HFF-Myc (cell line): ENCODE data around the gene RPS25.
"Not testable (repeated sequence)": the region's sequence is repeated elsewhere in the genome, so short reads cannot be mapped to it uniquely, and the experiment has no call there.

Source experiments
- DNase-seq: peaks from one replicate; pipeline ENCODE4 v3.0.0-alpha.2; 2011; ENCODE audit warnings: low read depth; ENCODE audit errors: extremely low read depth
- H3K4me3 ChIP-seq: replicated peaks from 2 replicates; pipeline ENCODE4 v1.5.1; 2011; ENCODE audit warnings: low read depth, mild to moderate bottlenecking, control low read depth, low read length
- TF ChIP-seq, protein P1 (sequence below): IDR thresholded peaks from 2 replicates; pipeline ENCODE4 v1.5.1; 2012; ENCODE audit warnings: mild to moderate bottlenecking, low read depth, low read length, control low read depth; ENCODE audit errors: missing control alignments

The RPS25 gene

DNA sequence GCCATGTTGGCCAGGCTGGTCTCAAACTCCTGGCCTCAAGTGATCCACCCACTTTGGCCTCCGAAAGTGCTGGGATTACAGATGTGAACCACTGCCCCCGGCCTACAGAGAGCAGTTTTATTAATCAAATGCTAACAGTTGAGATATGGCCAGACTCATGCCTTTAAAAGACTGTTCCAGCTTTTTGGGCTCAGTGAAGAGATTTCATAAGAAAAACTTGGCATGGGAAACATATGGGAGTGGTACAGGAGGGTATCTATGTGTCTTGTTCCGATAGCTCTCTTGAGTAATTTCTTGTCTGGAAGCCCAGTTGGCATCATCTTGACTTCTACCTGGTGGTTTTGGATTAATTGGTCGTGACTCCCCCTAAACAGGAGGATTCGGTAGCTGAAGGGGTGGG, 20.7 kb upstream of the RPS25 start:
- no peak for DNase-seq
- TF ChIP-seq, protein P1, sequence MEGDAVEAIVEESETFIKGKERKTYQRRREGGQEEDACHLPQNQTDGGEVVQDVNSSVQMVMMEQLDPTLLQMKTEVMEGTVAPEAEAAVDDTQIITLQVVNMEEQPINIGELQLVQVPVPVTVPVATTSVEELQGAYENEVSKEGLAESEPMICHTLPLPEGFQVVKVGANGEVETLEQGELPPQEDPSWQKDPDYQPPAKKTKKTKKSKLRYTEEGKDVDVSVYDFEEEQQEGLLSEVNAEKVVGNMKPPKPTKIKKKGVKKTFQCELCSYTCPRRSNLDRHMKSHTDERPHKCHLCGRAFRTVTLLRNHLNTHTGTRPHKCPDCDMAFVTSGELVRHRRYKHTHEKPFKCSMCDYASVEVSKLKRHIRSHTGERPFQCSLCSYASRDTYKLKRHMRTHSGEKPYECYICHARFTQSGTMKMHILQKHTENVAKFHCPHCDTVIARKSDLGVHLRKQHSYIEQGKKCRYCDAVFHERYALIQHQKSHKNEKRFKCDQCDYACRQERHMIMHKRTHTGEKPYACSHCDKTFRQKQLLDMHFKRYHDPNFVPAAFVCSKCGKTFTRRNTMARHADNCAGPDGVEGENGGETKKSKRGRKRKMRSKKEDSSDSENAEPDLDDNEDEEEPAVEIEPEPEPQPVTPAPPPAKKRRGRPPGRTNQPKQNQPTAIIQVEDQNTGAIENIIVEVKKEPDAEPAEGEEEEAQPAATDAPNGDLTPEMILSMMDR = no peak
- H3K4me3 ChIP-seq = no peak overlapping the region

DNA sequence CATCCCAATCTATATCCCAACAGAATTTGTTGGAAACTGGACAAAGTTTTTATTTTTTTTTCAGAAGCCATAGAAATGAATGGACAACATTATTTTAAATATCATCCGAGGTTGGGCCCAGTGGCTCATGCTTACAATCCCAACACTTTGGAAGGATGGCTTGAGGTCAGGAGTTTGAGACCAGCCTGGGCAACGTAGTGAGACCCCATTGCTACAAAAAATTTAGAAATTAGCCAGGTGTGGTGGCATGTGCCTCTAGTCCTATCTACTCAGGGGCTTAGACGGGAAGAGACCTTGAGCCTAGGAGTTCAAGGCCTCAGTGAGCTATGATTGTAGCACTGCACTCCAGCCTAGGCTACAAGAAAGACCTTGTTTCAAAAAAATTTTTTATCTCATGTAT, 16.7 kb upstream of the RPS25 start:
- TF ChIP-seq, protein P1 = no peak
- no peak for DNase-seq
- H3K4me3 ChIP-seq = no peak overlapping the region

DNA sequence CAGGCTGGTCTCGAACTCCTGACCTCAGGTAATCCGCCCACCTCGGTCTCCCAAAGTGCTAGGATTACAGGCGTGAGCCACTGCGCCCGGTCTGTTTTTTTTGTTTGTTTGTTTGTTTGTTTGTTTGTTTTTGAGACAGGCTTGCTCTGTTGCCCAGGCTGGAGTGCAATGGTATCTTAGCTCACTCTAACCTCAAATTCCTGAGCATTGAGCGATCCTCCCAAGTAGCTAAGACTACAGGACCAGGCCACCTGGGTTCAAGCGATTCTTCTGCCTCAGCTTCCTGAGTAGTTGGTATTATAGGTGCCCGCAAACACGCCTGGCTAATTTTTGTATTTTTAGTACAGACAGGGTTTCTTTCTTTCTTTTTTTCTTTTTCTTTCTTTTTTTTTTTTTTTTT, 15.3 kb upstream of the RPS25 start:
- not testable (repeated sequence) for H3K4me3 ChIP-seq, DNase-seq

DNA sequence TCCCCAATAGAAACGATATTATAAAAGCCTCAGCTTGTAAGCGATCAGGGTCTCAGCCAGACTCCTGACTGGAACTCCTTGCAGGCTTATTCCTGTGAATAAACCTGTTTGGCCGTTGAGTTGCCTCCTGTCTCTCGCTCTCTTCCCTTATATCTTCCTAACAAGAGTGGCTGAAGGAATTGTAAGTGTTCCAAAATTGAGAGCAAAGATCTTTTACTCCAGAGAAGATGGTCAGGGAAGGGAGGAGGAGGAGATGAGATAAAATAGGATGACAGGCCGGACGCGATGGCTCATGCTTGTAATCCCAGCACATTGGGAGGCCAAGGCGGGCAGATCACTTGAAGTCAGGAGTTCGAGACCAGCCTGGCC, 13.8 kb upstream of the RPS25 start:
- TF ChIP-seq, protein P1 = no peak
- no peak overlapping the region for H3K4me3 ChIP-seq
- DNase-seq = no peak

DNA sequence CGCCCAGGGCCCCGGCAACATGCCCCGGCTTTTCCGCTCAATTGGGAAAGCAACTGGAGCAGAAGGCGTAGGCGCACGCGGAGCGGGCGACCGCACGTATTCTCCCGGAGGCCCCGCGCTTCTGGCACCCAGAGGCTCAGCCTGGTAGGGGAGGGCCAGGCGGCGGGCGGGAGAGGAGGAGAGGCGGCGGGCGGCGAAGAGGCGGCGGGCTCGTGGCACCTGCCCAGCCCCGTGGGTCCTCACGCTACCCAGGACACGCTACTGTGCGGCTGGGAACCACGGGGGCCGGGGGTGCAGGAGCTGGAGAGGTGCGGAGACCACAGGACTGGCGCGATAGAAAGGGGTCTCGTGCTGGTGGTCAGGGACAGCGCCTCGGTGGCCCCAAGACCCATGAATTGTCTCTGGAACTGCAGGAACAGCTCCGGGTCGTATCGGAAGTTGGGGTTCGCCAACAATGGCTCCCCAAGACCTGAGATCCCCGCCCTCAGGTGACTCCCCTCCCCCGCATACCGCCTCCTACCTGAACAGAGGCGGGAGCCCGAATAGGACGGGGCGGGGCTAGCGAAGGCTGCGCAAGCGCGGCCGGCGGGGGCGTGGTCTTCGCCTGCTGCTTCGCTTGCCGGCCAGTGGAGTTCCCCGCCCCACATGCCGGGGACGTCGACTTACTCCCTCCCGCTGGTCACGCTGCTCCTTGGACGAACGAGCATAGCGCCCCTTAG, 12.3 kb upstream of the RPS25 start, which contains the start of gene SLC37A4:
TSS of gene SLC37A4 (minus strand) at position 549 of the 719 bp plus-strand sequence.
- TF ChIP-seq, protein P1 = no peak
- H3K4me3 ChIP-seq = peak within 1 kb of the TSS; percentile 77
- peak; percentile 89 for DNase-seq

DNA sequence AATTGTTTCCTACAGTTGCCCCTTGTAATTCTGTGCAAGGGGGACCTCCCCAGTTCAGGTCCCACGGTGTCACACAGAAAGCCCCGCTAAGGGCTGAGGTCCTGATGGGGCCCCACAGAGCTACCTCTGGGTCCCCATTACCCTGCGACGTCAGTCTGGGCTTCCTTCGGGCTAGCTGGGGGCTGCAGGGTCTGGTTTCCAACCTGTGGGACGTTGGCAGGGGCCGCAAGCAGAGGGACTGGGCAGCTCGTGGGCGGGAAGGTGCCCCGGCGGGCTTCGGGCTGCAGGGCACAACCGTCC, 11.8 kb upstream of the RPS25 start:
- TF ChIP-seq, protein P1 = no peak
- peak overlapping the region; percentile 77 for H3K4me3 ChIP-seq
- no peak for DNase-seq

DNA sequence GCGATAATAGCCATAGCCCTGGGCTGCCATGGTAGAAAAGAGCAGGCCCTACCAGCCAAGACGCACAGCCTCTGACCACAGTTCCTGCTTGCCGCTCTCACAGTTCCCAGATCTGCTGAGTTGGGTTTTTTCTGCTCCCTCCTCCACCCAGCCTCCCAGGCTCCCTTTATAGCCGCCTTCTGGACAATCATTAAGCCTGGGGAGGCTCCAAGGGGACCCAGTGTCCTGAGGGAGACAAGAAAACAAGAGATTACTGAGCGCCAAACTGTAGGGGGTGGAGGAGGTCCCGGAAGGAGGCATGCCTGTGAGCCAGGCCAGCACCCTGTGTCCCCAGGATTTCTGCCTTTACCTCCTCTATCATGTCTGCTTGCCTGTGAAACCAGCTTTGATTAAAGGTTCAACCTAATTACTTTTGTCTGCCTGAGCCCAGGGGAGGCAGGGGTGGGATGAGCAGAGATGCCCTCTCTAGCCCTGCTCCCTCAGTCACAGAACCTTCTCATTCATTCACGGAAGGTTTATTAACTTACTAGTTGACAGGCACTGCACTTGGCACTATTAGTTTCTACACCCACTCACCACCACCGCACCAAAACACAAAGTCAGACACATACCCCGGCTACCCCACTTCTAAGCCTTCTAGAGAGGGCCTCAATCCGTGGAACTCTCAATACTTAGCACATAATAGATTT, 11.3 kb upstream of the RPS25 start:
- no peak for DNase-seq
- peak overlapping the region; percentile 77 for H3K4me3 ChIP-seq
- TF ChIP-seq, protein P1 = no peak
